ENCODE measurements around the gene ZNF385D.

ZNF385D gene

DNA sequence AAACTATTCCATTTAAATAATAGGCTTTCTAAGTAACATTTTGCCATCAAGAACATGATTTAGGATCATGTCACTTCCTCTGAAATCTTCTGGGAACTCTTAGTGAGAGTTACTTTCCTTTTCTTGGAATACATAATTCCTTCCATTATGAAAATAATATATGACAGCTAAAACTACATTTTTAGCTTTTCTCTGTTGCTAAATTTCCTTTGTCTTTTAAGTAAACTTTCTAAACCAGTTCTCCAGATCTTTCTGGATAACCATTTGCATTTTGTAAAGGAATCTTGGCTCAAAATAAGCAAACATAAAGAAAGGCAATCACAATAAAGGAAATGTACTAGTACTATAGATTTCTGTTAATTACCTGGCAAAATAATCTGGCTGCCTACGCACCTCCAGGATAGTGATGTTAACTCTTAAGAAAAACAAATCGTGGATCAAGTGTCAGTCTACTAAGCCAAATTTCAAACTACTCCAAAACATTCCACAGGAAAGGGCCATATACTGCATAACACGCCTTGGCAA, 165.7 kb downstream of the ZNF385D start:
- Histone ChIP-seq H3K9me3 (ENCODE audit: low read length) (no peaks in the 10 kb centered on the region), H3K36me3 (ENCODE audit: insufficient read depth, low read length) (no peaks in the 10 kb centered on the region), H3K4me3 (ENCODE audit: low read depth in 1 of 2, low read length in 2 of 2) (no peak overlapping the region), H3K4me1 (ENCODE audit: insufficient read depth, low read length) (no peaks in the 10 kb centered on the region), H3K27me3 (ENCODE audit: control insufficient read depth in 1 of 2, insufficient read depth in 2 of 2, low read length in 2 of 2) (no peaks in the 10 kb centered on the region), H3K9ac (ENCODE audit: low read length) (no peak overlapping the region), H3K27ac (ENCODE audit: low read depth, low read length) (no peak overlapping the region)

GRCh38 chr3:21573291-21573690, 177.7 kb downstream of the ZNF385D start:
- Histone ChIP-seq H3K4me3 (ENCODE audit: low read depth in 1 of 2, low read length in 2 of 2) (no peak overlapping the region), H3K27ac (ENCODE audit: low read depth, low read length) (no peak overlapping the region), H3K9ac (ENCODE audit: low read length) (no peak overlapping the region), H3K36me3 (ENCODE audit: insufficient read depth, low read length) (no peaks in the 10 kb centered on the region), H3K27me3 (ENCODE audit: control insufficient read depth in 1 of 2, insufficient read depth in 2 of 2, low read length in 2 of 2) (no peaks in the 10 kb centered on the region), H3K9me3 (ENCODE audit: low read length) (no peaks in the 10 kb centered on the region), H3K4me1 (ENCODE audit: insufficient read depth, low read length) (no peaks in the 10 kb centered on the region)

DNA sequence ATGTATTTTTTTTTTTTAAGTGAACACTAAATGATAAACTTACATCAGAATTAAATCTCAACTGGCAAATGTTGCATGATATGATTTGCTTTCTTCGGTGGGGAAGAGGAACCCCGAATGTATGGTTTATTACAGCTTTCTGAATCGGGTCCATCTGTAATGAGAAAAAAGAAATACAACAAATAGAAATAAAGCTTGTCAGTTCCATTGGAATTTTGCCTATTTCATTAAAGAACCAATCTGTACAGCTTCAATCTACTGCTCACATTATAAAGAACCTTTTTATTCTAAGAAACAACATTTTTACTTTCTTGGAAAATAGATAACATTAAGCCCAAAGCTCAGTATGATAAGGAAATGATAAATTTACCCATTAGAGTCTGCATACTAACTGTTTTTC, 186.5 kb downstream of the ZNF385D start:
- Histone ChIP-seq H3K4me1 (ENCODE audit: insufficient read depth, low read length) (no peaks in the 10 kb centered on the region), H3K4me3 (ENCODE audit: low read depth in 1 of 2, low read length in 2 of 2) (no peak overlapping the region), H3K36me3 (ENCODE audit: insufficient read depth, low read length) (no peaks in the 10 kb centered on the region), H3K9ac (ENCODE audit: low read length) (no peak overlapping the region), H3K27ac (ENCODE audit: low read depth, low read length) (no peak overlapping the region), H3K27me3 (ENCODE audit: control insufficient read depth in 1 of 2, insufficient read depth in 2 of 2, low read length in 2 of 2) (no peaks in the 10 kb centered on the region), H3K9me3 (ENCODE audit: low read length) (no peaks in the 10 kb centered on the region)

- Histone ChIP-seq H3K36me3 (ENCODE audit: insufficient read depth, low read length) (no peaks in the 10 kb centered on the region), H3K9me3 (ENCODE audit: low read length) (no peaks in the 10 kb centered on the region), H3K4me1 (ENCODE audit: insufficient read depth, low read length) (no peaks in the 10 kb centered on the region), H3K27me3 (ENCODE audit: control insufficient read depth in 1 of 2, insufficient read depth in 2 of 2, low read length in 2 of 2) (no peaks in the 10 kb centered on the region), H3K4me3 (ENCODE audit: low read depth in 1 of 2, low read length in 2 of 2) (no peak overlapping the region), H3K9ac (ENCODE audit: low read length) (no peak overlapping the region), H3K27ac (ENCODE audit: low read depth, low read length) (no peak overlapping the region)
Observed at GRCh38 chr3:21562243-21562642, 188.8 kb downstream of the ZNF385D start.

- H3K4me1 ChIP-seq (ENCODE audit: insufficient read depth, low read length): no peaks in the 10 kb centered on the region
- no peaks in the 10 kb centered on the region for H3K36me3 ChIP-seq (ENCODE audit: insufficient read depth, low read length)
- no peak overlapping the region for H3K27ac ChIP-seq (ENCODE audit: low read depth, low read length)
- no peak overlapping the region for H3K4me3 ChIP-seq (ENCODE audit: low read depth in 1 of 2, low read length in 2 of 2)
- no peaks in the 10 kb centered on the region for H3K27me3 ChIP-seq (ENCODE audit: control insufficient read depth in 1 of 2, insufficient read depth in 2 of 2, low read length in 2 of 2)
- no peaks in the 10 kb centered on the region for H3K9me3 ChIP-seq (ENCODE audit: low read length)
- no peak overlapping the region for H3K9ac ChIP-seq (ENCODE audit: low read length)
Observed at GRCh38 chr3:21561472-21561871, 189.5 kb downstream of the ZNF385D start.

DNA sequence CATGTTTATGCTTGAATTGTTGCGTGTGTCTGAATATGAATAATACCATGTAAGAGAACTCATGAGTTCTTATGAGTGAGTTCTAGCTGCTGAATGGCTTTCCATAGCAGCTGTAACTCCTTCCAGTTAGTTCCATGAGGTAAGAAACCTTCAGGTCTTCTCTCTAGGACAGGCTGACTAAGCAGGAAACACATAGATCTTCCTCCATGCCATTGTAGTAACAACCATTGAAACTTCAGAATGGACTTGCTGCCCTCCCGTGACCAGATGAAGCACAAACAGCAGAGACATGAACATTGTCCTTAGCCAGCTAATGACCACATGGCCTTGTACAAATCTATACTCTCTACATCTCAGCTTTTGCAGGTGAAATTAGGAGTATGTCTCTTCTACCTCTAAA, 200.0 kb downstream of the ZNF385D start:
- H3K27me3 ChIP-seq (ENCODE audit: control insufficient read depth in 1 of 2, insufficient read depth in 2 of 2, low read length in 2 of 2): no peaks in the 10 kb centered on the region
- no peaks in the 10 kb centered on the region for H3K4me1 ChIP-seq (ENCODE audit: insufficient read depth, low read length)
- no peak overlapping the region for H3K9ac ChIP-seq (ENCODE audit: low read length)
- no peak overlapping the region for H3K27ac ChIP-seq (ENCODE audit: low read depth, low read length)
- H3K9me3 ChIP-seq (ENCODE audit: low read length): no peaks in the 10 kb centered on the region
- no peak overlapping the region for H3K4me3 ChIP-seq (ENCODE audit: low read depth in 1 of 2, low read length in 2 of 2)
- H3K36me3 ChIP-seq (ENCODE audit: insufficient read depth, low read length): no peaks in the 10 kb centered on the region

DNA sequence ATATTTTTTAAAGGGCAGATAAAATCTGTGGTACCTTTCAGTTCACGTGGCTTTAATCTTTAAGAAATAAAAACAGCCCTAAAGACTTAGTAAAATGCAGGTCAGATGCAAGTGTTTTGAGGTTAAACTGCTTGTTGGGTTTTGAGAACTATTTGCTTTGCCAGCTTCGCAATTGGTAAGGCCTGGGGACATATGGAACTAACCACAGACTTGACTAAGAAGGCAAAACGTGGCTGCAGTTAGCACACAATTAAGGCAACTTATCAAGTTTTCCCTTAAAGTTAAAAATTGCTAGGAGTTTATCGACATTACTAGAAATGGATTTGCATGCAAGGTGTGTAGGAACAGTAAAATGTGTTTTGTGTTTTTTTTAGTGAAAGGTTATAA, 206.9 kb downstream of the ZNF385D start:
- Histone ChIP-seq H3K9ac (ENCODE audit: low read length) (no peak overlapping the region), H3K4me1 (ENCODE audit: insufficient read depth, low read length) (no peaks in the 10 kb centered on the region), H3K4me3 (ENCODE audit: low read depth in 1 of 2, low read length in 2 of 2) (no peak overlapping the region), H3K9me3 (ENCODE audit: low read length) (no peaks in the 10 kb centered on the region), H3K36me3 (ENCODE audit: insufficient read depth, low read length) (no peaks in the 10 kb centered on the region), H3K27ac (ENCODE audit: low read depth, low read length) (no peak overlapping the region), H3K27me3 (ENCODE audit: control insufficient read depth in 1 of 2, insufficient read depth in 2 of 2, low read length in 2 of 2) (no peaks in the 10 kb centered on the region)

DNA sequence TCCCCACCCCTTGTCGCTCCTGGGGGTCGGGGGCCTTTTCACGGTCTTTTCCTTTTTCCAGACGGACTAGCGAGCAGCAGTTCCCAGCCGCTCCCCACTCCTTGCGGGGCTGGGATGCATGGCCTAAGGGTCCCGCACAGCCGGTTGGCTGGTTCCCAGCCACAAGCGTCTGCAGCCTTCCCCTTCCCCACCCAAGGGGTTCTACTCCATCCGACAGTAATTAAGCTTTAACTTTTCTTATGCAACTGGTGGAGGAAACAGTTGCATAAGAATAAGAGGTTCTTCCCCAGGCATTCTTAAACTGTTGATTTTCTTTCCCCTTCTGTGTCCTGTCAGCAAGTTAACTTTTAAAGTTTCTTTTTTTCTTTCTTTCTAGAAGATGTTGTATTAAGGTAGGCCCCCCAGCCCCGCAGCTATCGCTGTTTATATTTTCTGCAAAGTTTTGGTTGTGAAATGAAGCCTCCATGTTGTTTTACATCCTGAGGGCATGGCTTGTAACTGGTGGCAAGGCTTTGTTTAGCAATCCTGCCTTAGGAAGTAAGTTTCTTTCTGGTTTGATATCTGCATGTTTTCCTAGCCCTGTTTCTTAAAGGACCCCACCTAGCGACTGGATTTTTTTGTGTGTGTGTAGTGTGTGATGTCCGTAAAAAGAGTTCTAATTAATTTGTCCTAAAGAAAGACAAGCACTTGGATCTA, 207.5 kb downstream of the ZNF385D start:
- H3K4me1 ChIP-seq (ENCODE audit: insufficient read depth, low read length): no peaks in the 10 kb centered on the region
- no peaks in the 10 kb centered on the region for H3K27me3 ChIP-seq (ENCODE audit: control insufficient read depth in 1 of 2, insufficient read depth in 2 of 2, low read length in 2 of 2)
- no peaks in the 10 kb centered on the region for H3K9me3 ChIP-seq (ENCODE audit: low read length)
- H3K27ac ChIP-seq (ENCODE audit: low read depth, low read length): no peak overlapping the region
- H3K4me3 ChIP-seq (ENCODE audit: low read depth in 1 of 2, low read length in 2 of 2): no peak overlapping the region
- H3K9ac ChIP-seq (ENCODE audit: low read length): no peak overlapping the region
- H3K36me3 ChIP-seq (ENCODE audit: insufficient read depth, low read length): no peaks in the 10 kb centered on the region

GRCh38 chr3:21542656-21543379, 208.2 kb downstream of the ZNF385D start:
- H3K9me3 ChIP-seq (ENCODE audit: low read length): no peaks in the 10 kb centered on the region
- no peaks in the 10 kb centered on the region for H3K4me1 ChIP-seq (ENCODE audit: insufficient read depth, low read length)
- H3K36me3 ChIP-seq (ENCODE audit: insufficient read depth, low read length): no peaks in the 10 kb centered on the region
- H3K27me3 ChIP-seq (ENCODE audit: control insufficient read depth in 1 of 2, insufficient read depth in 2 of 2, low read length in 2 of 2): no peaks in the 10 kb centered on the region
- no peak overlapping the region for H3K27ac ChIP-seq (ENCODE audit: low read depth, low read length)
- no peak overlapping the region for H3K9ac ChIP-seq (ENCODE audit: low read length)
- H3K4me3 ChIP-seq (ENCODE audit: low read depth in 1 of 2, low read length in 2 of 2): no peak overlapping the region

DNA sequence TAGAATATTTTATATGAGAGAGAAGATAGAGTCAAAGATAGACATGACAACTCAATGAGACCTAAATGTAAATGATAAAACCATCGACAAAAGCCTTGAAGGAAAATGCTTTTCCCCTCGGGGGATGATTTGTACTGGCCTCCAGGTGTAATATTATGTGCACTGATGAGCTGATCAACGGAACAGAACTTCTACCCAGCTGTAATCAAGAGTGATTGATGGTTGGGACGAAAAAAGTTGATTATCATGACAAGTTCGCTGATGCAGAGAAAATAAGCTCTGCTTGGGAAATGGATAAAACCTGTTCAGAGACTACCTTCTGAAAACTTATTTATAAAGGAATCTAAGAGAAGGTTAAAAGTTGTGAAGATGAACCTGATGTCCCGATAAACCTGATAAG, 210.7 kb downstream of the ZNF385D start:
- Histone ChIP-seq H3K4me3 (ENCODE audit: low read depth in 1 of 2, low read length in 2 of 2) (no peak overlapping the region), H3K36me3 (ENCODE audit: insufficient read depth, low read length) (no peaks in the 10 kb centered on the region), H3K27ac (ENCODE audit: low read depth, low read length) (no peak overlapping the region), H3K27me3 (ENCODE audit: control insufficient read depth in 1 of 2, insufficient read depth in 2 of 2, low read length in 2 of 2) (no peaks in the 10 kb centered on the region), H3K9me3 (ENCODE audit: low read length) (no peaks in the 10 kb centered on the region), H3K4me1 (ENCODE audit: insufficient read depth, low read length) (no peaks in the 10 kb centered on the region), H3K9ac (ENCODE audit: low read length) (no peak overlapping the region)

DNA sequence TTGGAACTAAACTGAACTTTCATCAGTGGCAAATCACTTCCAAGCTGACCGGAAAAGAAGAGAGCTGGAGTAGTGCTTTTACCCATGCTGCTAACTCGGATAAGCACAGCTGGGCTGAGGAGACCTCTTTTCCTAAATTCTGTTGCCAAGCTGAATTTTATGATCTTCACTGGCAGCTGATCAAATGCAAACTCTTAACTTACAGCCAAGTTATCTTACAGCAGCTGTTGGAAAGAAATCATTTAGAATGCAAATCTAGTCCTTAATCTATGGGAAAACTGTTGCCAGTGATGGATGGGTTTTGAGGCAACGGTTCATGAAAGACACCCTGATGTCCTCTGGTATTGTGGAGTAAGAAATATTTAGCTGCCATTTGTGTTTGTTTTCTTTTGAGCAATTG, 216.5 kb downstream of the ZNF385D start:
- Histone ChIP-seq H3K27me3 (ENCODE audit: control insufficient read depth in 1 of 2, insufficient read depth in 2 of 2, low read length in 2 of 2) (no peaks in the 10 kb centered on the region), H3K36me3 (ENCODE audit: insufficient read depth, low read length) (no peaks in the 10 kb centered on the region), H3K9me3 (ENCODE audit: low read length) (no peaks in the 10 kb centered on the region), H3K27ac (ENCODE audit: low read depth, low read length) (no peak overlapping the region), H3K4me3 (ENCODE audit: low read depth in 1 of 2, low read length in 2 of 2) (no peak overlapping the region), H3K9ac (ENCODE audit: low read length) (no peak overlapping the region), H3K4me1 (ENCODE audit: insufficient read depth, low read length) (no peaks in the 10 kb centered on the region)

DNA sequence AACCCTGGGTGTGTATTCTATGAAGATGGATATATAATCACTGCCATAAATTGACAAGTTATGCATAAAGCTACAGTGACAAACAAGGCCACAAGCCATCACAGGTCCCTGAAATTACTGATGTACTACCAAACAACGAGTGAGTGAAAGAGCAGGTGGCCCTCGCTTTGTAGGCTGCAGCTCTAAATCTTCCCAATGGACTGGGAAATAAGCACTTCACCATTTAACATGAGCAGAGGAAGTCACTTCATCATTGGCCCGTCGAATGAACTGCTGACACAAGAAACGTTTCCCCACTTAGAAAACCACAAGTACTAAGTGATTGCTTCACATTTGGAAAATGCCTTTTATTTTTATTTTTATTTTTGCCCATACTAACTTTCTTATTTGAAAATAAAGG, 218.0 kb downstream of the ZNF385D start:
- no peak overlapping the region for H3K4me3 ChIP-seq (ENCODE audit: low read depth in 1 of 2, low read length in 2 of 2)
- H3K9ac ChIP-seq (ENCODE audit: low read length): no peak overlapping the region
- H3K9me3 ChIP-seq (ENCODE audit: low read length): no peaks in the 10 kb centered on the region
- H3K4me1 ChIP-seq (ENCODE audit: insufficient read depth, low read length): no peaks in the 10 kb centered on the region
- H3K36me3 ChIP-seq (ENCODE audit: insufficient read depth, low read length): no peaks in the 10 kb centered on the region
- H3K27me3 ChIP-seq (ENCODE audit: control insufficient read depth in 1 of 2, insufficient read depth in 2 of 2, low read length in 2 of 2): no peaks in the 10 kb centered on the region
- no peak overlapping the region for H3K27ac ChIP-seq (ENCODE audit: low read depth, low read length)
